IPS-11a (cell line): Measurements from ENCODE around the gene JAKMIP1.

Experiments used
- H3K4me3 ChIP-seq: one replicate; pipeline ENCODE4 v1.5.1; 2013; ENCODE audit warnings: low read depth, low read length, control low read depth

The JAKMIP1 gene

GRCh38 chr4:6105311-6105911, 94.9 kb downstream of the JAKMIP1 start:
- no peak overlapping the region for H3K4me3 ChIP-seq

- no peak overlapping the region for H3K4me3 ChIP-seq
These were observed 95.7 kb downstream of the JAKMIP1 start for GRCh38 chr4:6104541-6105130.

GRCh38 chr4:6097581-6097980, 102.8 kb downstream of the JAKMIP1 start:
- no peak overlapping the region for H3K4me3 ChIP-seq

GRCh38 chr4:6095897-6096296, 104.5 kb downstream of the JAKMIP1 start:
- H3K4me3 ChIP-seq, result no peak overlapping the region

GRCh38 chr4:6095023-6095752, 105.2 kb downstream of the JAKMIP1 start:
- H3K4me3 ChIP-seq, result no peak overlapping the region

GRCh38 chr4:6093671-6094070, 106.7 kb downstream of the JAKMIP1 start:
- H3K4me3 ChIP-seq, result no peak overlapping the region

GRCh38 chr4:6092971-6093370, 107.4 kb downstream of the JAKMIP1 start:
- no peak overlapping the region for H3K4me3 ChIP-seq

- no peak overlapping the region for H3K4me3 ChIP-seq
These were observed 108.2 kb downstream of the JAKMIP1 start for GRCh38 chr4:6092131-6092530.

- no peak overlapping the region for H3K4me3 ChIP-seq
These were observed 109.4 kb downstream of the JAKMIP1 start for GRCh38 chr4:6090931-6091330.

GRCh38 chr4:6088950-6089349, 111.4 kb downstream of the JAKMIP1 start:
- no peak overlapping the region for H3K4me3 ChIP-seq

- H3K4me3 ChIP-seq, result no peak overlapping the region
These were observed 112.5 kb downstream of the JAKMIP1 start for GRCh38 chr4:6087669-6088341.

- no peak overlapping the region for H3K4me3 ChIP-seq
These were observed 113.5 kb downstream of the JAKMIP1 start for GRCh38 chr4:6086846-6087245.

- H3K4me3 ChIP-seq, result no peak overlapping the region
These were observed 114.4 kb downstream of the JAKMIP1 start for GRCh38 chr4:6085691-6086628.

- no peak overlapping the region for H3K4me3 ChIP-seq
These were observed 115.2 kb downstream of the JAKMIP1 start for GRCh38 chr4:6085028-6085690.

GRCh38 chr4:6079965-6080364, 120.4 kb downstream of the JAKMIP1 start:
- no peak overlapping the region for H3K4me3 ChIP-seq

- H3K4me3 ChIP-seq, result no peak overlapping the region
These were observed 121.8 kb downstream of the JAKMIP1 start for GRCh38 chr4:6078560-6078959.

GRCh38 chr4:6076391-6076790, 124.0 kb downstream of the JAKMIP1 start:
- H3K4me3 ChIP-seq, result no peak overlapping the region

- H3K4me3 ChIP-seq, result no peak overlapping the region
These were observed 125.6 kb downstream of the JAKMIP1 start for GRCh38 chr4:6074758-6075157.

- no peak overlapping the region for H3K4me3 ChIP-seq
These were observed 128.2 kb downstream of the JAKMIP1 start for GRCh38 chr4:6071959-6072720.
